HG03159 (cell line): ENCODE results near the gene RAD51B.
A peak's percentile ranks its signal among the peaks of the same experiment; 100 is the strongest.

Source experiments
- ATAC-seq: cut with Tn5 transposase; IDR thresholded peaks from one replicate; pipeline ENCODE4 v1.9.1; 2021; ENCODE audit warnings: mild to moderate bottlenecking, moderate library complexity; ENCODE audit not compliant: unreplicated experiment

RAD51B gene

DNA sequence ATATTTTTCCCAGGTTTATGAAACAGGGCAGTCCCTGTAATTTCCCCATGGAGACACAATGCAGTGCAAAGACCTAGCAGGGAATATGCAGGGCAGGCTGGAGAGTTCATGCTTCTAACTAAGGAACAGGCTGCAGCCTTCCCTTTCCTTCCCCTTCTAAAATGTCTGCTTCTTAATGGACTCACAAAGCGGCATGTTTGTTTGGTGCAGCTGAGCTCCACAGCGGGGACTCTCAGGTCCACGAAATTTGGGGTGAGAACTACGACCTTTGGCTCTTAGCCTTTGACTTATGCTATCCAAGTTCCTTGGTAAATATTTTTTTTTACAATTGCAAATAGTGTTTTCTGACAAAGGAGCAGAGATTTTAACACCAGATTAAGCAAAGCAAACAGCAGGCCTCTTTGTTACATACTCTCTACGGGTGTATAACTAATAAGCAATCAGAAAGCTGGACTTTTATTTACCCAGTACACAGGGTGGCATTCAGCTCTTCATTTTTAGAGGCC is 649.7 kb downstream of the RAD51B start:
- no peak for ATAC-seq

DNA sequence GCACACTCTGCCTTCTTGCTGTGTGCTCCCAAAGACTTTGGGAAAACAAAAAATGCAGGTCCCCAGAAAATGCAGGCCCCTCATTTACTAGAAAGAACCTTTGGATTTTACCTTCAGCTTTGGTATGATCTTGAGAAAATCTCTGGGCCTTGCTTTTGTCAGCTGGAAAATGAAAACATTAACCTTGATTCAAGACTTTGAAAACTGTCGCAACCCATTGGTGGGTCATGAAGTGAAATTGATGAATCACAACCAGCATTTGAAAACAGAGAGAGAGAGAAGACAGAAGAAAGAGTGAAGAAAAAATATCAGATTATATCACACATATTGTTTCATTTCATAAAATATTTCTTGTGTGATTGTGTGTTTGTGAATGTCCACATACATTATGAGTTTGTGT is 650.8 kb downstream of the RAD51B start:
- ATAC-seq = no peak

DNA sequence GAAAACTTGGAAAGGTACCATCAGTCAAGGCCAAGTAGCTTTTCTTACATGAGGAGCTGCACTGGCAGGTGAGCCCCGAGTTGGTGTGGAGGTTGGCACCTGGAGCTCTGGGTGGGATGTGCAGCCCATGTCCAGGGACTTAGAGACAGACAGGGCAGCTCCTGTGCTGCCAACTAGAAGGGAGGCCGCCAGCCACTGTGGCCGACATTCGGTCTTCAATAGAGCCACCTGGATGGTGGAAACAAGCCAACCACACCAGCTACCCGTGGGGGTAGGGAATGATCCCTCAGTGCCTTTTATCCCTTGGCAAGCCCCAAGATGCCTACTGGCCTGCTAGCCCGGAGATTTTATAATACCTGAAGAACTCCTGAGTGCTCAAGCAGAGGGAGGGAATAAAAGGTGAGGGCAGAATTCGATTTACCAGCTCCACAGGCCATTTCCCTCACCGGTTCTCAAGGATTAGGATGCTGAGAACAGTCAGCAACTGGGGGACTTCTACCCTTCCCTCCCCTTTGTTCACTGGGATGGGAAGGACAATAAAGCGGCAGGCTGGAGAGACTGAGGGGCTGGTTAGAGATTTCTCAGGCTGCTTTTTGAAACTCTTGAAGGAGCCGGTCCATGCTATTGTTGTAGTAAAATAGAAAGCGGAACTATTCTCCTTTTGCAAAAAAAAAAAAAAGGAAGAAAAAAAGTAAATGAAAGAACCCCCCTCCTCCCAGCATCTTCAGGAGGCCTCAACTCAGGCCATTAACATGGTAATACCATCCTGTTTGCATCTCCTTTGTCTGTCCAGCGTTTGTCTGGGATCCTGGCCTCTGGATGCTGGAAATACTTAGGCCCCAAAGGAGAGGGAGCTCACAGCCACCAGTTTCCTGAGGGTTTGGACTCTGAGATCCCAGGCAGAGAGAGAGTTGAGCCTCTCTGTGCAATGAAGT is 651.7 kb downstream of the RAD51B start:
- ATAC-seq = peak; percentile 53

DNA sequence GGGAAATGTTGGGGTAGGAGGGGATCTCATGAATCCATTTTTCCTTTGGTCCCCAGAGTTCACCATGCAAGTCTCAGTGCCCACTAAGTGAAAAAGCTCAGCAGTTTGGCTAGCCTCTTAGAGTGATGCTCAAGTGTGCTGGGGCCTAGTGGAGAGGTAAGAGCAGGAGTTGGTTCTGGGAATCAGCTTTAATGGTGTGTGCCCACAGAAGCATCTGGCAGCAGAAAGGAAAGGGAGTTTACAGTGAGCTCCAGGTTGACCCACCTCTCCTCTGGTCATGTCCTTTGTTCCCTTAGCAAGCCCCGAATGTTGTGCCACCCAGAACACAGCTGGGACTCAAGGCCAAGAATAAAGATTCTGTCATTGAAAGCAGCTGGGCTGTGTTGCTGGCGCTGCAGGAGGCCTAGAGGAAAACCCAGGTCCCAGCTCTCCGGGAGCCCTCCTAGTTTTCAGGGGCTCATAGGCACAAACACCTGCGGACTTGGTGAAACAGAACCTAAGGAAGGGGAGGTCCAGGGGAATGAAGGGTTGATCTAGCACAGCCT is 652.5 kb downstream of the RAD51B start:
- ATAC-seq = no peak

DNA sequence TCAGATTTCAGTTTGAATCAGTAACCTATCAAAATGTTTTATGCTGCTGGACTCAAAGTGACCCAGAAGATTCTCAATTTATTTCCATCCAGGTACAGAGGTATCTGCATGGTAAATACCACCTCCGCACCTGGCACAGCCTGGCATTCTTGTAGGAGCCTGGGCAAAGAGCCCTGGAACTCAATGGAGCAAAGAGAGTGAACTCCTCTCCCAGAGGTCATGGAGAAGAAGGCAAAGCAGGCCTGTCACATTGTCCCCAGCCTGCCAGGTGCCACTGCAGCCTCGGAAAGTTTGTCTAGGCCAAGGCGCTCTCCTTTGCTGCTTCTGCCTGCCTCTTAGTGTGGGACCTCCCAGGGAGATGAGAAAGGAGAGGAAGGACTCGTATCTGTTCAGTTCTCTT is 653.5 kb downstream of the RAD51B start:
- ATAC-seq = no peak

DNA sequence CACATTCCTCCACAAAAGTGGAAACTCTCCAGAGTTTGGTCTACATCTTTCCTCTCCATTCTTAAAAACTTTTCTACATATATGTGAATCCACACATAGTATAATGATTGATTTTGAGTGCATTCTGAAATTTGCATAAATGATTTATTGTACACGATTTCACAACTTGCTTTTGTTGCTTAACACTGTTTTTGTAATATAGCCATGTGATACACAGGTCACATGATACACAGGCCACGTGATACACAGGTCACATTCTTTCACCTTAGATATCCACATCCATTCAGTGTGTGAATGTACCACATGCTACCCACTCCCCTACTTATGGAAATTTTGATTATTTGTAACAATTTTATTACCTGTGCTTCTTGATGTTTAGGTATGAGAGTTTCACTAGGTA is 654.2 kb downstream of the RAD51B start:
- ATAC-seq = no peak

DNA sequence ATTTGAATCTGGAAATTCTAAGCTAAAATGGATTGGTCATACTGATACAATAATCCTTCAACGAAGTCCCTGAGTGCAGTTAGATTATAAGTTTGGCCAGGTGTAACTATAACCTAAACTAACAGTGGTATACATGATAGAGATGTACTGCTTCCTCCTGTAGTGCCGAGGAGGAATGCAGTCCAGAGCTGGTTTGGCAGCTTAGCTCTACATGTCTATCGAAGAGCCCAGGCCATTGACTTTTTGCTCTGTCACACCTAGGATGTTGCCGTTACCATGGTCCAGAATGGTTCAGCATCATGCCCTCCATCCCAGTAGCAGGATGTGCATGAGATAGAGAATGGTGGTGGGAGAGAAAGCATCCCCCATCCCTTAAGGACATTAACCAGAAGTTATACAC is 655.2 kb downstream of the RAD51B start:
- no peak for ATAC-seq

DNA sequence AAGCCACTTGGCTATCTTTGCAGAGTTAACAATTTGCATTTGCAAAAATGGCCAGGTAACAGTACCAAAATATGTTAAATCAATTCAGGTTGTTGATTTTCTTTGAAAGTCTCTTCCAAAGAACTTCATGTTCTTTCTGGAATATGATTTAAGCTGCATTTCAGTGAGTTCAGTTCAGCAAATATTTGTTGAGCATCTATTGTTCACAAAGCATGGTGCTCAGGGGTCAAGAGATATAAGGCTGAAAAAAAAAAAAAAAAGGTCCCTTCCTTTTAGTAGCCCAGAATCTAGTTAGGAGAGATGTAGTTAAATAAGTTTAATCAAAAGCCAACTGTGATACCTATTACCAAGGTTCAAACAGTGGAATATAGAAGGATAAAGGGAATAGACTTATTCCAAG is 656.2 kb downstream of the RAD51B start:
- no peak for ATAC-seq

DNA sequence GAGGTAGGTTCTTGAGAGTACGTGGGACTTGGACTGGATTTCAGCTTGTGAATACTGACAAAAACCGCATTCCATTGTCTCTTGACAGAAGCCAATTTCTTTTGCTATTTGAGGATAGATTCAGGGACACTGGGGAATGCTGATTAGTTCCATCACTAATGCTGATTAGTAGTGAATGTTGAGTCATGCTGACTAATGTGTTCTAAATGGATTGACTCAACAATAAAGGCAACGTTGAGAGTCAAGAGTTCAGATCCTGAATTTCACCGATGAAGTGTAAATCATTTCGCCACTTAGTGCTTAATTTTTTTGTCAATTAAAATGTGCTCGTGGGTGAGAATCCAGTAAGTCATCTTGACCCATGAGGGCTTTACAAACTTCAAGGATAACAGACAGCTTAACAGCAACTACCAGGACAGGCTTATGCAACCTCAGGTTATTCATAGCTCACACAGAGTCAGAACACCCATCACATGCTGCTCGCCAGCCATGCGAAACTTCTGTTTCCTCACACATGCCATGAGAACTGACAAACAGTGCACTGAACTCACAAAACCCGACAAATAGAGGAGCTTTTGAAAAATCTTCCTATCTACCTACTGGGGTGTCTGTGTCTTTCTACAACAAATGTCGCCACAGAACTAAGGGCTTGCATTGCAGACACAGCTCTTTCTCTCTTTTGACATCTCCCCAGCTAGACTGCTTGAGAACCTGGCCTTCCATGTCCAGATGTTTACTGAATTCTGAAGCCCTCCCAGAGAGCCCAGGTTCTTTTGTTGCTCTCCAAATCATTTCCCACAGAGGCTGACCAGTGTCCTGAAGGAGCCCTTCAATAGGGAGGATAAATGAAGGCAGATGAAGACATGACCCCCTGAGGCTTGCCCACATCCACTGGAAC is 656.9 kb downstream of the RAD51B start:
- peak; percentile 78 for ATAC-seq

DNA sequence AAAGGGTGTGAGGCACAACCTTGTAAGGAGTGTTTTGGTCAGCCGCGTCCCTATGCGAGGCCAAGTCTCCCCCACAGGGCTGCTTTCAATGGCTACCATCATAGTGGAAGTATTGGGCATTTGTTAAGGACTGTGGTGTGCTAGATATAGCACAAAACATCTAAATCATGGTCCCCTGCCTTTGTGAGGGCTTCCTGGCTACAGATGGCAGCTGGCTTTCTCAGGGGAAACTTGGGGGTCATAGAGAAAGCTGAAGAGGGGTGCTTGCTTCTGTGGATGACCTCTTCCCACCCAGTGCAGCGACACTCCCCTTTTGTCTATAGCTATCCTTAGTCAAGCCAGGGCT is 657.5 kb downstream of the RAD51B start:
- ATAC-seq = no peak

DNA sequence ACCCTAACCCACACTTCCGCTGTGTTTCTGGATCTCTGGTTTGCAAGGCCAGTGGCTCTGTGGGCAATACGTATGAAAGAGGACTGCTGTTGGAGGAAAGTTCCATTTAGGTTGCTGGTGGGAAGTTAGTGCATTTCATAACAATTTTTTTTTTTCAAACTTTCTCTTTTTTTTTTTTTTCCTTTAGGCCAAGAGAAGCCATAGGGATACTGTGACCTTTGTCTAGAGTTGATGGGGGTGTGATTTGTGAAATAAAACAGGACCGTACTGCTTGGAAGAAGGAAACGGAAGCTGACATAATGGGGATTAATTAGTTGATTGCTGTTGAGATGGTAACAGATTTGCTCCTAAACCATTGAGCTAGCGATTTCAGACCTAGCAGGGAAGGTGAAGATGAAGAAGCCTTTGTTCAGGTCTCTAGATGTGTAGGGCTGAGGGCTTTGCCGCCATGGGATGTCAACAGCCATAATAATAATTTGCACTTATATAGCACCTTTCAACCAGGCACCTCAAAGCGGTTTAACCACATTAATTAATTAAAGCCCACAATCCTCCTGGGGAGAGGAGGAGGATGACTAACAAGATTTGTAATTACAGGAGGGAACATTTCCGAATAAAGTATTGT is 658.0 kb downstream of the RAD51B start:
- no peak for ATAC-seq

DNA sequence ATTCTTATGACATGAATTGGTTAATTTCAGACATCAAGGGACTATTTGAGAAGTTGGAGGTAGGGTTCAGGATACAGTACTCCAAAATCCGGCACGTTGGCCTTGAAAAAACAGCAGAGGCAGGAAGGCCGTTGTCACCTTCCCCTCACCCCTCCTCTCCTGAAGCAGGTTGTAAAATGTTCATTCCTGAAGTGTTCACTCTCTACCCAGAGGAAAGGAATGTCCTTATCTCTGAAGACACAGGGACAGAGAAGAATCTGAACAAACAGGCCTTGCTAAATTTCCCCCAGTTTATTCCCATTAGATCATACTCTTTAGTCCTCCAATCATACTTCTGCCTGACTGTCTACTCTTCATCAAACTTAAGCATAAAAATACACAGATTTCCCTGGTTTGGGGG is 659.7 kb downstream of the RAD51B start:
- ATAC-seq = no peak

DNA sequence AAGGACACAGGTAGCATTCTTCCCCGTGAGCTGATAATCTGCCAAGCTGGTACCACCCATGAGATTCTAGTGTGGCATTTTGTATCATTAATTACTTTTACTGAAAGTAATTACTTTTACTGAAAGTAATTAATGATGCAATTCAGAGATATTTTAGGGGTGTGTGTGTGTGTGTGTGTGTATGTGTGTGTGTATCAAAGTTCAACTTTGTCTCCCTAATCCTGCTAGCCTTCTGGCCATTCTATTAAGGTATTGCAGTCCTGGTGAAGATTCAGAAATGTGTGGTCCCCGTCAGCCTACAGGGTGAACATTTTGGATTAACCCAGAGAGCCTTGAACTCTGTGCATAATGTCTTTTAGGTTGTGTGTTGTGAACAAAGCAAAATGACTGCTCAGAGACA is 662.4 kb downstream of the RAD51B start:
- no peak for ATAC-seq

DNA sequence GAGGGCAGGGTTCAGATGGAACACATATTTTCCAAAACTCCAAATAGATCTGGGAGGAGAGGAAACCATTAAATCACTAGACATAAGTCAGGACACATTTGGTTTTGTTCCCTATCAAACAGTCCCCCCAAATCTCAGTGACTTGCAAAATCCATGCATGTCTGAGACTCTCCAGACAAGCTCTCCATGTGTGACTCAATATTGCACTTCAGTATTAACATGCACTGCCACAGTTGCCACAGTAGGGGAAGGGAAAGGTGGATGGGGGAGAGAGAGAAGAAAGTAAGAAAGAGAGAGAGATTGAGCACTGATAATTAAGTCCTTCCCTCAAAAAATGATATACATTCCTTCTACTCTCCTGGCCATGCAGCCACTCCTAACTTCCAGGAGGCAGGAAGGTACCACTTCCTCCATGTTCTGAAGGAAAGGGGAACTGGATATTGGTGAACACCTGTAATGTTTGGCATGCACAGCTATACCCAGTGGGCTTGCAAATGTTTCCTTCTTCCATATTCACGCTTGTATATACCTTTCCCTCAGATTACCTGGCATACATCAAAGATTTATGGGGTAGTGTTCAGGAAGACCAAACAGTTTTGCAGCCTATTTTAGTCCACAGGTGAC is 663.3 kb downstream of the RAD51B start:
- no peak for ATAC-seq

DNA sequence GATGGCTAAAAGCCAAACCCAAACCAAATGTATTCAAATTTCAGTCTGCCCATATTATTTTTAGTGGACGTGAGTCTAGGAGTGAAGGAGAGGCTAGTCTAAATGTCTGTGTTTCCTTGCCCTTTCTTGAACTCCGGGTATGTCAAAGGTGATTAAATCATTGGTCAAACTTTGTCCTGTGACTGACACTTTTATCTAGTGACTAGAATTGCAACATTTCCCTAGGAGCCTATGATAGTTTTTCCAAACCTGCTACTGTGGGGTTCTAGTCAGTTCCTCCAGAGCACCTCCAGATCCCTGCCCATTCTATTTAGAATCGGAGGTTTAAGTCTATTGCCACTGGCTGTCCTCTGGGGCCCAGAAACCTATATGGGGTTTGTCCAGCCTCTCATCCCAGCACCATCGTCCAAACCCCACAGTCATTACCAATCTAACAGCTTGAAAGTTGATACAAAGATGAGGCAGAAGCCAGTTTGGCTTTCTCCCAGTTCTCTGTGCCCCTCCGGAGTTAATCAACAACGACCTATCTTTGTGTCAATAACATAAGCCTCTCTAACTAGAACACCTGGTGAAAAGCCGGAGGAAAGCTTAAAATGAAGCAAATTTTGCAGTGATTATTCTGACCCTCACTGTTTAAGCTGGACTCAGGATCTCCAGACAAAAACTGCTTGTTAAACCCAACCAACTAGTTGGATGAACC is 666.6 kb downstream of the RAD51B start:
- ATAC-seq = no peak

DNA sequence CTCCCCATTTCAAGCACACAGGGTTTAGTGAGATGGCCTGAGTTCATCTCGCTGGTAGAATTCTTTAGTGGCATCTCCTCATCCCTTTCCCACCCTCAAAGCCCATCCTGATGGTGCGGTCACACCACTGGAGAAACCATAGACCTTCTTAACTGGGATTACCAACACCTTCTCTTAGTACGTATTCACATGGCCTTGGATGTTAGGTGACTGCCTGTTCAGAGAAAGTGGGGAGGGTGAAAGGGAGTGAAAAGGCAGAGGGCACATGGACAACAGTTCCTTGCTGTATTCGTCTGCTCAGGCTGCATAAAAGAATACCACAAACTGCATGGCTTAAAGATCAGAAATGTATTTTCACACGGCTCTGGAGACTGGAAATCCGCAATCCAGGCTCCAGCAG is 667.2 kb downstream of the RAD51B start:
- no peak for ATAC-seq

DNA sequence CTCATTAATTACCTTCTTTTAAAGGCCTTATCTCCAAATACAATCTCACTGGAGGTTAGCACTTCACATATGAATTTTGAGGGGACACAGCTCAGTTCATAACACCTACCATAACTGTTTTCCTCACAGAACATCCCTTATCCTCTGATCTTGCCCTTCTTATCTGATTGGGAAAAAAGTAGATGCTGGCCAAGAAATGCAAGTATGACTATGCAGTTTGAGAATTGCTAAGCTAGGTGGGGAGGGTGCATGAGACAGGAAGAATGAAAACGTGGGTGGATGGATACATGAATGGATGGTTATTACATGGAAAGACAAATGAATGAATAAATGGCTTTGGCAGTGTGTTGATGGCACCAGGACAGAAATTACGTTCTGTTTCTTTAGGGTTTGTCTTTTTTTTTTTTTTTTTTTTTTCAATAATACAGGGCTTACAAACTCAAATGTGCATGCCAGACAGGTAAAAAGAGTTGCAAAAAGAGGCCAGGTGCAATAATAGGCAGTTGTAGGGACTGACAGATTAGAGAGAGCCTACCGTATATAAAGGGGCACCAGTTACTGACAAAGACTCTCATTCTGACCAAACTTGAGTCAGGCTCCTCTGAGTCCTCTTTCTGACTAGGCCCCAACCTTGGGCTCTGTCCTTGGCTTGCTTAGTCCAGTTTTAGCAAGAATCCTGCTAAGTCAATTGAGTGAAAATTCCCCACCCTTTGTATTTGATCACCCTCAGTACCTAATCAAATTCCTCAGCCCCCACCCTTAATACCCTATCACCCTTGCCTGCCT is 668.4 kb downstream of the RAD51B start:
- no peak for ATAC-seq

DNA sequence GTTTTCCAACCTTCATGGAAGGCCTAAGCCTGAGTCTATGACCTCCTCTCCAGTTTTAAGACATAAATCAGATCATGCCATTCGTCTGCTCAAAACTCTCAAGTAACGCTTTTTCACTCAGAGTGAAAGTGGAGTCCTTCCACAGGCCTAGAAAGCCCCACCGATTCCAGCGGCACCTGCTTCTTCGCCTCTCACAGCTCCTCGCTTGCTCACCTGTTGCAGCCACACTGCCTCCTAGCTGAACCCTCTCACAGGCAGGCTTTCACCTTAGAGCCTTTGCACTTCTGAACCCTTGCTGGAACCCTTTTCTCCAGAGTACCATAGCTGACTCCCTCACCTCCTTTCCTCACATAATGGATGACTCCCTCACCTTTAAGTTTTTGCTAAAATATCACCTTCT is 672.2 kb downstream of the RAD51B start:
- ATAC-seq = no peak
